Kidney (tissue), 22 donors: ENCODE results near the gene MUC2. TPM values are rescaled to one million over a fixed set of nuclear protein-coding genes. Genes with fewer than 3 reads are reported as not detected.
A peak's percentile ranks its signal among the peaks of the same experiment; 100 is the strongest.

Experiments used
- DNase-seq, 5 donors: peaks; one replicate each; pipeline ENCODE4 v3.0.0-alpha.2; 2013 to 2020
- FAIRE-seq: peaks from 2 replicates; lab custom pipeline; 2012; peaks lifted over from hg19 to GRCh38; lab: Jason Lieb, UNC
- H3K27ac ChIP-seq, 2 donors: one replicate each; pipeline ENCODE4 v1.7.0; 2013; ENCODE audit warnings: low read depth in 2 of 2, low read length in 2 of 2, inconsistent platforms in 1 of 2
- H3K27me3 ChIP-seq: one replicate; pipeline ENCODE4 v1.7.1; 2013; ENCODE audit warnings: low read length, inconsistent platforms; ENCODE audit not compliant: control insufficient read depth, insufficient read depth
- H3K36me3 ChIP-seq, 3 donors: one replicate each; pipeline versions ENCODE4 v1.7.0 to v1.7.1; 2013; ENCODE audit warnings: low read length in 3 of 3, control low read depth in 1 of 3, inconsistent platforms in 1 of 3; ENCODE audit not compliant: insufficient read depth in 3 of 3, control insufficient read depth in 2 of 3
- H3K4me1 ChIP-seq, 3 donors: one replicate each; pipeline versions ENCODE4 v1.7.0 to v1.7.1; 2013; ENCODE audit warnings: low read length in 3 of 3, inconsistent platforms in 1 of 3, low read depth in 1 of 3; ENCODE audit not compliant: control insufficient read depth in 2 of 3, insufficient read depth in 2 of 3
- H3K4me3 ChIP-seq, 3 donors: one replicate each; pipeline versions ENCODE4 v1.7.0 to v1.8.1; 2013; ENCODE audit warnings: low read length in 3 of 3, control low read depth in 1 of 3, inconsistent platforms in 1 of 3
- H3K9ac ChIP-seq, 3 donors: one replicate each; pipeline versions ENCODE4 v1.7.0 to v1.7.1; 2013; ENCODE audit warnings: low read length in 3 of 3, control low read depth in 1 of 3, inconsistent platforms in 1 of 3
- H3K9me3 ChIP-seq, 3 donors: one replicate each; pipeline versions ENCODE4 v1.7.0 to v1.7.1; 2013; ENCODE audit warnings: low read length in 3 of 3, control low read depth in 1 of 3, inconsistent platforms in 1 of 3; ENCODE audit not compliant: control insufficient read depth in 2 of 3, insufficient read depth in 1 of 3
- CTCF ChIP-seq: IDR thresholded peaks from 3 replicates; pipeline ENCODE4 v1.5.1; 2012; ENCODE audit warnings: mild to moderate bottlenecking, moderate library complexity, borderline replicate concordance; ENCODE audit not compliant: insufficient read depth; ENCODE audit errors: extremely low read depth
- intact Hi-C: fragments of 100-400 bp; cut with DNase I; formaldehyde crosslinking; loops from one replicate; pipeline ENCODE4 v1.11.1; 2022
- long read RNA-seq, 10 donors: library from polyadenylated mRNA in 1 of 10; unstranded in 1 of 10; transcript quantifications; one replicate each; pipeline ENCODE4 v2.0.0 and lab custom pipeline, GENCODE V29; 2021 to 2026
- polyA plus RNA-seq: library from polyadenylated mRNA; stranded (reverse); fragments of 350-450 nt; fragmentation: Illumina TruSeq; extraction: RNeasy Lipid Tissue Mini Kit (QIAGEN cat#74804); gene quantifications from one replicate; pipeline ENCODE4 v1.2.3, GENCODE V29; 2014; ENCODE audit warnings: low read depth, low replicate concordance; ENCODE audit not compliant: insufficient read depth
- total RNA-seq: library from RNA; stranded (reverse); fragmentation: NEBNext Ultra II Directional; extraction: Animal tissue kit (Norgen Biotek cat#: 25700); gene quantifications from one replicate; pipeline ENCODE4 v1.2.1, GENCODE V29; 2021
- donor health status: control.
- donor health status: control.
- donor health status: control.
- donor health status: control.
- donor health status: control.
- donor health status: DM: yes; HTN: yes; CAD: no.
- donor health status: Normal renal cell carcinoma (clear cell type).

The MUC2 gene
- total RNA-seq (not detected), polyA plus RNA-seq (not detected)
- long read RNA-seq, donor 1: 0 reads
- long read RNA-seq, donor 2: 0 reads
- long read RNA-seq, donor 3: 0 reads
- long read RNA-seq, donor 4: 0 reads
- long read RNA-seq, donor 5: 0 reads
- long read RNA-seq, donor 6: 0 reads
- long read RNA-seq, donor 7: 0 reads
- long read RNA-seq, donor 8: 0 reads
- long read RNA-seq, donor 9: 0 reads
- long read RNA-seq, donor 10: 0 reads

- TF ChIP-seq CTCF: no peak
- Histone ChIP-seq H3K27me3 (no peaks in the 10 kb centered on the region), H3K4me1 (no peaks in the 10 kb centered on the region), H3K9me3 (no peaks in the 10 kb centered on the region), H3K4me3 (no peak within 1 kb of the TSS), H3K36me3 (no peaks in the 10 kb centered on the region), H3K27ac (no peak within 1 kb of the TSS), H3K9ac (no peak within 1 kb of the TSS)
- DNase-seq (peak in 2 of 5 donors; percentile 50 to 72), FAIRE-seq (no peak)
- intact Hi-C loops: no loop called here
Measured at GRCh38 chr11:1074244-1075221, at the start of gene MUC2. MUC2 (plus strand) TSS chr11:1074874.

- Histone ChIP-seq H3K36me3 (peaks cover 0 to 2% (median 0%) of the 10 kb centered on the region in 3 donors), H3K4me1 (no peaks in the 10 kb centered on the region), H3K9me3 (peaks cover 0 to 3% (median 0%) of the 10 kb centered on the region in 3 donors), H3K27ac (no peak overlapping the region), H3K4me3 (no peak overlapping the region), H3K27me3 (no peaks in the 10 kb centered on the region), H3K9ac (no peak overlapping the region)
- intact Hi-C loops: no loop called here
- TF ChIP-seq CTCF: no peak
- no peak for FAIRE-seq
- no peak for DNase-seq
Measured at GRCh38 chr11:1025410-1026162, 49.1 kb upstream of the MUC2 start.

GRCh38 chr11:1026163-1026450, 48.6 kb upstream of the MUC2 start:
- Histone ChIP-seq H3K27ac (no peak overlapping the region), H3K4me3 (no peak overlapping the region), H3K9ac (no peak overlapping the region), H3K4me1 (no peaks in the 10 kb centered on the region), H3K27me3 (no peaks in the 10 kb centered on the region), H3K36me3 (peaks cover 0 to 2% (median 0%) of the 10 kb centered on the region in 3 donors), H3K9me3 (peaks cover 0 to 3% (median 0%) of the 10 kb centered on the region in 3 donors)
- intact Hi-C loops: no loop called here
- FAIRE-seq (no peak), DNase-seq (no peak)
- TF ChIP-seq CTCF: no peak
